Spleen (tissue), 11 donors: ENCODE data around the gene CLEC17A. TPM values are rescaled to one million over a fixed set of nuclear protein-coding genes. Genes with fewer than 3 reads are reported as not detected.

ENCODE experiments used
- DNase-seq: peaks from one replicate; pipeline ENCODE4 v3.0.0-alpha.2; 2020
- H3K27ac ChIP-seq, 8 donors: fragments of 200-600 bp; sonication (generic) in 7 of 8; 1 replicate in 4 of 8; 2 replicates in 4 of 8; pipeline versions ENCODE4 v1.5.0 to v1.8.0; 2016 to 2021; ENCODE audit warnings: inconsistent platforms in 4 of 8, mild to moderate bottlenecking in 4 of 8, moderate library complexity in 1 of 8
- H3K27me3 ChIP-seq, 7 donors: fragments of 200-600 bp; sonication (generic) in 6 of 7; replicated peaks in 1 of 7; 1 replicate in 4 of 7; 2 replicates in 3 of 7; pipeline versions ENCODE4 v1.5.0 to v1.8.0; 2016 to 2021; ENCODE audit warnings: inconsistent platforms in 3 of 7, mild to moderate bottlenecking in 1 of 7
- H3K36me3 ChIP-seq, 6 donors: fragments of 200-600 bp; sonication (generic) in 5 of 6; 1 replicate in 4 of 6; 2 replicates in 2 of 6; pipeline versions ENCODE4 v1.5.0 to v1.8.0; 2016 to 2021; ENCODE audit warnings: inconsistent platforms in 2 of 6
- H3K4me1 ChIP-seq, 6 donors: fragments of 200-600 bp; sonication (generic) in 5 of 6; 1 replicate in 3 of 6; 2 replicates in 3 of 6; pipeline versions ENCODE4 v1.5.0 to v1.8.0; 2016 to 2021; ENCODE audit warnings: inconsistent platforms in 3 of 6
- H3K4me3 ChIP-seq, 8 donors: fragments of 200-600 bp; sonication (generic) in 7 of 8; 1 replicate in 4 of 8; 2 replicates in 4 of 8; pipeline versions ENCODE4 v1.5.0 to v1.8.0; 2016 to 2021; ENCODE audit warnings: inconsistent platforms in 4 of 8, mild to moderate bottlenecking in 4 of 8, moderate library complexity in 2 of 8
- H3K9me3 ChIP-seq, 8 donors: fragments of 200-600 bp; sonication (generic) in 7 of 8; 1 replicate in 4 of 8; 2 replicates in 4 of 8; pipeline versions ENCODE4 v1.5.0 to v1.8.0; 2016 to 2021; ENCODE audit warnings: inconsistent platforms in 4 of 8
- CTCF ChIP-seq, 11 experiments: fragments of 200-600 bp in 7 of 11; fragments of 450-650 bp in 4 of 11; sonication (generic) in 4 of 11; IDR thresholded peaks in 8 of 11; conservative IDR thresholded peaks in 3 of 11; 1 replicate in 7 of 11; 2 replicates in 4 of 11; pipeline versions ENCODE4 v1.4.0 to v1.8.0; 2016 to 2021; ENCODE audit warnings: antibody characterized with exemption in 11 of 11, inconsistent platforms in 4 of 11, mild to moderate bottlenecking in 1 of 11
- POLR2A ChIP-seq, 3 donors: fragments of 450-650 bp; IDR thresholded peaks; one replicate each; pipeline ENCODE4 v1.5.1; 2017; ENCODE audit warnings: antibody characterized with exemption in 3 of 3, mild to moderate bottlenecking in 1 of 3
- POLR2AphosphoS5 ChIP-seq, 3 donors: sonication (generic); formaldehyde crosslinking; IDR thresholded peaks; one replicate each; pipeline ENCODE4 v1.5.1; 2017; ENCODE audit warnings: antibody characterized with exemption in 3 of 3
- WGBS, 5 donors: extraction: QIAGEN DNeasy Blood & Tissue Kit in 3 of 5; methylation state at CpG; one replicate each; pipeline versions ENCODE4 v1.1.5 to v1.1.7; 2013 to 2018; 5-methylcytosine and 5-hydroxymethylcytosine counted together
- intact Hi-C: fragments of 100-400 bp; cut with DNase I; formaldehyde crosslinking; loops from one replicate; pipeline ENCODE4 v1.15.0; 2023; ENCODE audit warnings: low total_unique reads
- polyA plus RNA-seq, 3 donors: library from polyadenylated mRNA; stranded (reverse); fragments of 200-250 nt; gene quantifications; one replicate each; pipeline ENCODE4 v1.2.1, GENCODE V29; 2013
- total RNA-seq, 7 donors: library from RNA; depleted of rRNA in 3 of 7; stranded (reverse); fragments of >200 nt in 3 of 7; fragmentation: NEBNext Ultra II Directional in 4 of 7; extraction: Animal tissue kit (Norgen Biotek cat#: 25700) in 4 of 7; gene quantifications; one replicate each; pipeline versions ENCODE4 v1.1.0 to v1.2.1, GENCODE V29; 2016 to 2021
- donor health status: healthy with polysubstance abuse.
- donor health status: DM: no; HTN: no; CAD: no; lungs with moderate emphysema.
- donor health status: DM: no; HTN: no; CAD: no.
- donor health status: Bipolar disorder and iron deficiency.
- donor health status: healthy.
- donor health status: DM: no; HTN: no; CAD: no.
- donor health status: DM: yes; HTN: yes; CAD: no.

Gene CLEC17A
- total and polyA plus RNA-seq, 10 donors: 17.9 to 47.6 (median 23.4) TPM

- no peak for DNase-seq
- no peak overlapping the region for H3K4me3 ChIP-seq
- TF ChIP-seq CTCF (IDR thresholded peaks at IDR 0.05 in 8 of 11, conservative IDR thresholded peaks at IDR 0.05 in 3 of 11) (no peak), POLR2A (IDR thresholded peaks at IDR 0.05) (no peak), POLR2AphosphoS5 (IDR thresholded peaks at IDR 0.05) (no peak)
- H3K9me3 ChIP-seq: no peaks in the 10 kb centered on the region
- WGBS, 5 donors: 76 to 94% (median 81%) methylated on average over 4 to 6 of the region's 6 CpGs
- no peak overlapping the region for H3K27ac ChIP-seq
- H3K4me1 ChIP-seq: peaks cover 15 to 89% (median 46%) of the 10 kb centered on the region in 6 donors
- H3K36me3 ChIP-seq: peaks cover 0 to 31% (median 0%) of the 10 kb centered on the region in 6 donors
- H3K27me3 ChIP-seq: no peaks in the 10 kb centered on the region
- intact Hi-C loops: no loop called here
These were observed 28.5 kb upstream of the CLEC17A start for GRCh38 chr19:14554382-14554812.

GRCh38 chr19:14555918-14556661, 26.8 kb upstream of the CLEC17A start:
- peak overlapping the region in 3 of 8 donors; percentile 3 to 51 (median 16) for H3K4me3 ChIP-seq
- 74 to 91% (median 78%) methylated on average over 12 of the region's 12 CpGs for WGBS, 5 donors
- peaks cover 17 to 92% (median 48%) of the 10 kb centered on the region in 6 donors for H3K4me1 ChIP-seq
- no peaks in the 10 kb centered on the region for H3K27me3 ChIP-seq
- intact Hi-C loops: no loop called here
- TF ChIP-seq POLR2AphosphoS5 (IDR thresholded peaks at IDR 0.05) (no peak), CTCF (IDR thresholded peaks at IDR 0.05 in 8 of 11, conservative IDR thresholded peaks at IDR 0.05 in 3 of 11) (no peak), POLR2A (IDR thresholded peaks at IDR 0.05) (no peak)
- H3K9me3 ChIP-seq: no peaks in the 10 kb centered on the region
- peaks cover 0 to 28% (median 0%) of the 10 kb centered on the region in 6 donors for H3K36me3 ChIP-seq
- DNase-seq: no peak
- H3K27ac ChIP-seq: peak overlapping the region in 4 of 8 donors; percentile 9 to 40 (median 22)

- Histone ChIP-seq H3K27me3 (no peaks in the 10 kb centered on the region), H3K4me1 (peaks cover 12 to 92% (median 47%) of the 10 kb centered on the region in 6 donors), H3K9me3 (no peaks in the 10 kb centered on the region), H3K27ac (peak overlapping the region in 4 of 8 donors; percentile 9 to 40 (median 22)), H3K4me3 (peak overlapping the region in 3 of 8 donors; percentile 3 to 51 (median 16)), H3K36me3 (peaks cover 0 to 28% (median 0%) of the 10 kb centered on the region in 6 donors)
- DNase-seq: peak; percentile 95
- intact Hi-C loops: no loop called here
- TF ChIP-seq POLR2A (IDR thresholded peaks at IDR 0.05): no peak
- TF ChIP-seq CTCF (IDR thresholded peaks at IDR 0.05 in 8 of 11, conservative IDR thresholded peaks at IDR 0.05 in 3 of 11): peak; percentile 70 to 97 (median 95)
- TF ChIP-seq POLR2AphosphoS5 (IDR thresholded peaks at IDR 0.05): peak; percentile 58 to 82 (median 65)
- WGBS, 5 donors: 10 to 45% (median 11%) methylated on average over 5 to 18 of the region's 18 CpGs
These were observed 26.2 kb upstream of the CLEC17A start for GRCh38 chr19:14556662-14557188.
